Aortic smooth muscle cell (primary cell): ENCODE measurements around the gene DDAH1. TPM values are rescaled to one million over a fixed set of nuclear protein-coding genes. Genes with fewer than 3 reads are reported as not detected.

ENCODE experiments used
- total RNA-seq: library from RNA; depleted of rRNA; stranded (reverse); fragments of >200 nt; gene quantifications from 2 replicates; pipeline ENCODE4 v1.2.3, GENCODE V29; 2014

The DDAH1 gene
- total RNA-seq, result 32.9 and 46.8 TPM in 2 replicates

DNA sequence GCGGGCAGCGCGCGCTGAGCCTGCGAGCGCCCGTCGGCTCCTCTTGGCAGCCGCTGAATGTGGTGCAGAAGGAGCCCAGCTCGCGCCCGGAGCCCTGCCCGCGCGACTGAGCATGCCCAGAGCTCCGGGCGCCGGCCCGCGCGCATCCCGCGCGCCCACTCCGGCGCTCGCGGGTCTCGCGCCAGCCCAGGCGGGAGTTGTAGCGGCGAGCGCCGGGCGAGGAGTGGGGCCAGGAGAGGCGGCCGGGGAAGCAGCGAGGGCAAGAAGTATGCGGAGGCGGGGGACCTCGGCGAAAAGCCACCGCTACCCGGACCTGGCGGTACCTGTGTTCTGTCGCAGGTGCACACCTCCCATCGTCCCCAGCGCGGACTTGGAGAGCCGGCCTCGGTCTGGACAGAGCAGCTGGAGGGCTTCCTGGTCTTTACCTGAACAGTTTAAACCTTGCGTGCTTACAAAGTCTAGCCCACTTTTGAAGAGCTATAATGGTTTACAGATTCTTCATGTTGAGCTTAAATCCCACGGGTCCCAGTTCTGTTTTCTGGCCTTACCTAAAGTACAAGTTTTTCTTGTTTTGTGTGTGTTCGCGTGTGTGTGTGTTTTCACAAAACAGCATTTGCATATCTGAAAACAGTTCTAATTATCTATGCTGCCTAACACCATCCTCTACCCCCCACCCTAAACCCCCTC lies at the start of gene DDAH1:
DDAH1 (minus strand) TSS at position 61 of the 687 bp plus-strand sequence. CDS start 114 bp downstream, outside the sequence.

DNA sequence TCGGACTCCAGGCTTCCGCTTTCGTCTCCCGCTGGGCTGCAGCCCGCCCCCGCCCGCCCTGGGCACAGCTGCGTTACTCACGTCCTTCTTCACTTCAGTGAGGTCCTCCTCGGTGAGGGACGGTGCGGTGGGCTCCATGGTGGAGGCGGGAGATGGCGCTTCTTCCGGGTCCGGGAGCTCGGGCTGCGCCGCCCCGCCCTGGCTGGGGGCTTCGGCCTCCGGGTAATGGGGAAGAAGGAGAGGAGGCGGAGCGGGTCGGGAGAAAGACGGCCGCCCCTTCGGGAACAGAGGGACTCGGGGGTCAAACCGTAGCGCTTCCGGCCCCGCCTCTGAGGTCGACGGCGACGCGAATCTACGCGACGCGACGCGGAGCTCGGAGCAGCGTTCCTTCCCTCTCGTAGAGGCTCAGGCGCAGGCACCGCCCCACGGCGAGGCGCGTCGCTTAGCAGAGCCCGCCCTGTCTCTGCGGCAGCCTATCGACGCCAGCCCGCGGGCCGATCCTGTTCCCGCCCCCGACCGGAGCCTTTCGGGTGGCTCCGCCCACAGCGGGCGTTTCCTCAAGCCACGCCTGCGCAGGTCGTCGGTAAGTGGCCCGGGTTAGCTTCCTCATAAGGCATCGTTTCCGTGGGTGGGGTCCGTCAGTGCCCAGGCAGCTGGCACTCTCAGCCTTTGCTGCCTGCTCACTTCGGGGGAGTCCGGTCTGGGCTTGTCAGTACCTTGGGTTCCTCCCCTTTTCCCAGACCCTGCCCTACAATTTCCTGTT lies 188.6 kb downstream of the DDAH1 start, which contains the start of gene BCL10:
BCL10 (minus strand) TSS at position 418 of the 763 bp plus-strand sequence; CDS start at position 138, 280 bp downstream.

Other genes with a start within 250 kb of the DDAH1 start
- gene C1orf52, start 205.5 kb downstream of the DDAH1 start, total RNA-seq, result 11.4 and 14.2 TPM in 2 replicates
- 20.1 and 21.7 TPM in 2 replicates for gene BCL10, start 188.5 kb downstream of the DDAH1 start, total RNA-seq
- 48.0 and 246 TPM in 2 replicates for gene CCN1, start 115.6 kb upstream of the DDAH1 start, total RNA-seq
- 13.7 and 14.5 TPM in 2 replicates for gene ZNHIT6, start 243.3 kb upstream of the DDAH1 start, total RNA-seq